Skeletal muscle satellite cell (primary cell): Measurements from ENCODE around the gene SLC16A12.

ENCODE experiments used
- H3K27me3 ChIP-seq: 2 replicates; pipeline ENCODE4 v1.7.0; 2013; ENCODE audit warnings: low read length; ENCODE audit not compliant: control insufficient read depth, insufficient read depth
- H3K36me3 ChIP-seq: 2 replicates; pipeline ENCODE4 v1.7.0; 2013; ENCODE audit warnings: mild to moderate bottlenecking, control low read depth, low read length; ENCODE audit not compliant: insufficient read depth
- H3K4me1 ChIP-seq: 2 replicates; pipeline ENCODE4 v1.7.0; 2013; ENCODE audit warnings: low read length; ENCODE audit not compliant: control insufficient read depth, insufficient read depth
- H3K4me2 ChIP-seq: 2 replicates; pipeline ENCODE4 v1.7.0; 2013; ENCODE audit warnings: mild to moderate bottlenecking, low read length
- H3K4me3 ChIP-seq: 2 replicates; pipeline ENCODE4 v1.7.0; 2013; ENCODE audit warnings: low read length
- H3K9ac ChIP-seq: 2 replicates; pipeline ENCODE4 v1.7.0; 2013; ENCODE audit warnings: mild to moderate bottlenecking, low read depth, low read length, moderate library complexity
- H3K9me3 ChIP-seq: replicated peaks from 2 replicates; pipeline ENCODE4 v1.7.0; 2013; ENCODE audit warnings: mild to moderate bottlenecking, control low read depth, low read length

SLC16A12 gene

DNA sequence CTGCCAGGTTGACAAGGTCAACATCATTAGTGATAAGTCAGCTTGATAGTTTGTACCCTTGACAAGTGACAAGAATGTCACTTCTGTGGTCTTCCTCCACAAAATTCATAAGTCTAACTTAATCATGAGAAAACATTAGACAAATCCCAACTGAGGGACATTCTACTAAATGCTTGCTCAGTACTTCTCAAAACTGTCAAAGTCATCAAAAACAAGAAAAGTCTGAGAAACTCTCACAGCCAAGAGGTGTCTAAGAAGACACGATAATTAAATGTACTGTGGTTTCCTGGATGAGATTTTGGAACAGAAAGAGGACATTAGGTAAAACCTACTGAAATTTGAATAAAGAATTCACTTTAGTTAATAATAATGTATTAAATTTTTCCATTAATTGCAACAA is 29.8 kb upstream of the SLC16A12 start:
- Histone ChIP-seq H3K4me1 (peaks cover 12% of the 10 kb centered on the region), H3K36me3 (no peaks in the 10 kb centered on the region), H3K4me2 (no peak overlapping the region), H3K9ac (no peak overlapping the region), H3K9me3 (no peaks in the 10 kb centered on the region), H3K4me3 (no peak overlapping the region), H3K27me3 (no peaks in the 10 kb centered on the region)

DNA sequence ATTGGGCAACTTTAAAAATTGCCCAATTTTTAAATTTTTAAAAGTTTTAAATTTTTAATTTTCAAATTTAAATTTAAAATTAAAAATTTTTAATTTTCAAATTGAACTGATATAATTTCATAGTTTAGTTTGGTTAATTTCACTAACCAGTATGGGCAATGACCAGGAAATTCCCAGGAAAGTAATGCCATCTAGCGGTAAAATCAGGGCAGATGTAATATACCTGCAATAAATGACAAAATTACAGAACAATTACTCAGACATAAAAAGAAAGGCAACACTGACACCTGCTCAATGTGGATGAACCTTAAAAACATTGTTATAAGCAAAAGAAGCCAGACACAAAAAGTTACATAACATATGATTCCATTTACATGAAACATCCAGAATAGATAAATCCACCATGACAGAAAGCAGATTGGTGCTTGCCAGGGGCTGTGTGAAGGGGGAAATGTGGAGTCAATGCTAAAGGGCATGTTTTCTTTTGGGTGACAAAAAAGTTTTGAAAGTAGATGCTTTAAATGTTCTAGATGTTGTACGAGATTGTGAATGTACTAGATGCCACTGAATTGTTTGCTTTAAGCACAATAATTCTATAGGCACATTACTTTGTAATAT is 28.6 kb upstream of the SLC16A12 start:
- Histone ChIP-seq H3K4me2 (no peak overlapping the region), H3K4me3 (no peak overlapping the region), H3K36me3 (no peaks in the 10 kb centered on the region), H3K27me3 (no peaks in the 10 kb centered on the region), H3K9me3 (no peaks in the 10 kb centered on the region), H3K4me1 (peaks cover 12% of the 10 kb centered on the region), H3K9ac (no peak overlapping the region)

DNA sequence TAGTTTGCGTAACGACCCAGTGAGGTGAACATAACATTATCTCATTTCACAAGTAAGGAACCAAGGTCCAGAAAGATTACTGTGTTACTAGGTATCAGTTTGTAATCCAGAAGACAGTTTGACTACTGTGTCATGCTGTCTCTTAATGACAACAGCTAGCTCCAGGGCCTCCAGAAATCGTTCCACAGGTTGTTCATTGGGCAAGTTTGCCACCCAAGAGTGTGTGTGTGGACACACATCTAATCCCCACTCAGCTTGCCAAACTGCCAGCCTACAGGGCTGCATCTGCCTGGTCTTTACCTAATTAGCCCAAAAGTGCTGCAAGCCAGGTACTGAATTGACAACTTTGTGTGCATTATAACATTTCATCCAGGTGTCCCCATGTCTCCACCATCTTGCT is 27.9 kb upstream of the SLC16A12 start:
- no peaks in the 10 kb centered on the region for H3K9me3 ChIP-seq
- peaks cover 12% of the 10 kb centered on the region for H3K4me1 ChIP-seq
- no peak overlapping the region for H3K4me3 ChIP-seq
- no peak overlapping the region for H3K4me2 ChIP-seq
- no peak overlapping the region for H3K9ac ChIP-seq
- no peaks in the 10 kb centered on the region for H3K36me3 ChIP-seq
- no peaks in the 10 kb centered on the region for H3K27me3 ChIP-seq

DNA sequence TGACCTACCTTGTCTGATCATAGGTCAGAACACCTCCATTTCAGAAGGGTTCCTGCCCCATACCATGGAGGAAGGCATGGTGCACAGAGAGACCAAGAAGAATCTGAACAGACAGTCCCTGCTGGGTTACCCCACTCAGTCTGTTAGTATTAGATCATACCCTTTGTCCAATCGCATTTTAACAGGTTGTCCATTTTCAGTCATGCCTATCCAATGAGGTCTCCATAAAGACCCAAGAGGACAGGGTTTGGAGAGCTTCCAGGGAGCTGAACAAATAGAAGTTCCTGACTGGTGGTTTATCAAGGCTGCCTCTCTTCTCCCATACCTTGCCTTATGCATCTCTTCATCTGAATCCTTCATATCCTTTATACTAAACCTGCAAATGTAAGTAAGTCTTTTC is 21.2 kb upstream of the SLC16A12 start:
- Histone ChIP-seq H3K4me3 (no peak overlapping the region), H3K4me2 (no peak overlapping the region), H3K27me3 (no peaks in the 10 kb centered on the region), H3K9ac (no peak overlapping the region), H3K36me3 (no peaks in the 10 kb centered on the region), H3K9me3 (no peaks in the 10 kb centered on the region), H3K4me1 (peaks cover 24% of the 10 kb centered on the region)

DNA sequence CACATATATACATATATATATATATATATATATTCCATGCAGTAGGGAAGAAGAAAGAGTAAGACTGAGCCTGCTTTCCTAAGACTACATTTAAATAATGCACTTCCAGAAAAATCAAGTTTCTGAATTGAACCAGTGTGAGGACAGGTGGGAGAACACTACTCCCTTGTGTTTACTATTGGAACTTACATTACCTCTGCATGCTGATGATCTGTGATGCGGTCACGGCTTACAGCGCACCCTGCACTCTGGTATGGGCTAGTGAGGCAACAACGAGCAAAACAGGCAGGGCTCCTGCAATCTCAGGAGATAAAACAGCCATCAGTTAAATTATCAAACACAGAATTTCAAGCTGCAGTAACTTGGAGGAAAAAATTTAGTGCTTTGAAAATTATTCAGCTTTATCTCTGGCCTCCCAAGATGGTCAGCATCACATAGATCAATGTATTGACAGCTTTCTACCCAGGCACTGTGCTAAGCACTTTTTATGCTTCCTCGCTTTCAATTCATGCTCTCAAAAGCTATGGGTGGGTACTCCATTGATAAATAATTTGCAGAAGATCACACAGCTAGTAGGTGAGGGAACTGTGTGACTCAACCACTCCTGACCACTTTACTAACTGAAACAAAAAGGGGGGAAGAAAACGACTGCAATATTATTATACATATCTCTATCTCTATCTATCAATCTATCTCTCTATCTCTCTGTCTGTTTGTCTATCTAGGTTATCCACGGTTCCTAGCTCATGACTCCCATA is 20.5 kb upstream of the SLC16A12 start:
- Histone ChIP-seq H3K9ac (no peak overlapping the region), H3K9me3 (no peaks in the 10 kb centered on the region), H3K4me1 (peaks cover 24% of the 10 kb centered on the region), H3K4me3 (no peak overlapping the region), H3K4me2 (no peak overlapping the region), H3K27me3 (no peaks in the 10 kb centered on the region), H3K36me3 (no peaks in the 10 kb centered on the region)

GRCh38 chr10:89554433-89554832 is 19.0 kb upstream of the SLC16A12 start:
- no peaks in the 10 kb centered on the region for H3K9me3 ChIP-seq
- H3K4me3 ChIP-seq, result no peak overlapping the region

DNA sequence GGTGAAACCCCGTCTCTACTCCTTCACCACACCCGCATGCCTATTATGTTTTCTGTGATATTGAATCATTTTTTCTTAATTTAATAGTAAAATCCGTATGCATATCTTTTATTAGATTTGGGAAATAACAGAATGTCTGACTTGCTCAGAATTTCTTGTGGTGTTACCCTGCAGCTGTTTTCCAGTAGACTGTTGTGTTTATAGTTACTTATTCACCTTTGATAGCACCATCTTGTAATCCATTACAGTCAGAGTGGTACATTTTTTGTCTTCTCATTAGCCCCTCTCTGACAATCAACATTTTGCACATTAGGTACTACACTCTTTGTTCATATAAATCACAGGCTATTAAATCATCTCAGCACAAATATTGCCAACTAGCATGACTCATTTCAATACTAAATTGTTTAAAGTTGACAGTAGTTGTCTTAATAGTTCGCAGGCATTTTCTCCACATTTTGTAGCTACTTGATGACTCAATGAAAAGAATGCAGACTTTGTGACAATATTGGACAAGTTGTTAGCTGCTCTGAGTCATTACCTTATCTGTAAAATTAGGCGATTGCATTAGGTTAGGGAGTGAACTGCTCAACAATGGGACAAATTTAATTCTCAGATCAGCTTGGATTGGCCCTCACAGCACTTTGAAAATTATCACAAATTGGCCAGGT is 17.8 kb upstream of the SLC16A12 start:
- peaks cover 24% of the 10 kb centered on the region for H3K4me1 ChIP-seq
- no peak overlapping the region for H3K4me3 ChIP-seq
- H3K9me3 ChIP-seq, result no peaks in the 10 kb centered on the region
- H3K4me2 ChIP-seq, result peak overlapping the region; percentile 22
- H3K9ac ChIP-seq, result no peak overlapping the region
- H3K27me3 ChIP-seq, result no peaks in the 10 kb centered on the region
- no peaks in the 10 kb centered on the region for H3K36me3 ChIP-seq

More at GRCh38 chr10:89554433-89554832, 19.0 kb upstream of the SLC16A12 start:
- peaks cover 24% of the 10 kb centered on the region for H3K4me1 ChIP-seq
- no peak overlapping the region for H3K4me2 ChIP-seq
- no peaks in the 10 kb centered on the region for H3K27me3 ChIP-seq
- no peaks in the 10 kb centered on the region for H3K36me3 ChIP-seq
- no peak overlapping the region for H3K9ac ChIP-seq

DNA sequence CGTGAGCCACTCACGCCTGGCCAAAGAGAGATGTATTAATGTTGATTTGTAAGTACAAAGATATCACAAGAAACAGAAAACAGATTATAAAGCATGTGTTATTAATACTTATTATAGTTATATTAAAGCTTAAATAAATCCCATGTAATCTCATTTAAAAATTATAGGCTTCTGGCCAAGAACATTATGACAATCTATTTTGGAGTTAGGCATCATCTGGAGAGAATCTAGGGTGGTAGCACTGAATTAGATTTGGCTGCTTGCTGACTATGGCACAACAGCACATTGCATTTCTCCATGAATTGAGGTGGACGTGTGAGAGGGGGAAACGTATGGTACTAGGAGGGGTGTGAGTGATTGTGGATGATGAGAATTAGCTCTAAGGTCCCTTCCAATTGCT is 16.8 kb upstream of the SLC16A12 start:
- Histone ChIP-seq H3K4me1 (peaks cover 24% of the 10 kb centered on the region), H3K9ac (no peak overlapping the region), H3K4me2 (no peak overlapping the region), H3K4me3 (no peak overlapping the region), H3K27me3 (no peaks in the 10 kb centered on the region), H3K9me3 (no peaks in the 10 kb centered on the region), H3K36me3 (no peaks in the 10 kb centered on the region)

- no peak overlapping the region for H3K9ac ChIP-seq
- H3K36me3 ChIP-seq, result no peaks in the 10 kb centered on the region
- H3K4me2 ChIP-seq, result no peak overlapping the region
- peaks cover 18% of the 10 kb centered on the region for H3K4me1 ChIP-seq
- no peak overlapping the region for H3K4me3 ChIP-seq
- H3K27me3 ChIP-seq, result no peaks in the 10 kb centered on the region
- H3K9me3 ChIP-seq, result no peaks in the 10 kb centered on the region
These were observed 15.1 kb upstream of the SLC16A12 start for GRCh38 chr10:89550509-89550908.

GRCh38 chr10:89549510-89549909 is 14.1 kb upstream of the SLC16A12 start:
- peaks cover 18% of the 10 kb centered on the region for H3K4me1 ChIP-seq
- no peaks in the 10 kb centered on the region for H3K9me3 ChIP-seq
- H3K4me3 ChIP-seq, result no peak overlapping the region
- H3K36me3 ChIP-seq, result no peaks in the 10 kb centered on the region
- H3K4me2 ChIP-seq, result no peak overlapping the region
- H3K9ac ChIP-seq, result no peak overlapping the region
- H3K27me3 ChIP-seq, result no peaks in the 10 kb centered on the region

GRCh38 chr10:89548673-89549072 is 13.3 kb upstream of the SLC16A12 start:
- Histone ChIP-seq H3K9ac (no peak overlapping the region), H3K4me2 (no peak overlapping the region), H3K27me3 (no peaks in the 10 kb centered on the region), H3K4me3 (no peak overlapping the region), H3K9me3 (no peaks in the 10 kb centered on the region), H3K36me3 (no peaks in the 10 kb centered on the region), H3K4me1 (peaks cover 13% of the 10 kb centered on the region)
